ENCODE measurements around the gene GPC6.

Gene GPC6

GRCh38 chr13:93446238-93446637 lies 219.6 kb downstream of the GPC6 start (continued):
- 0 out of 2 replicates have a peak, but pooled peaks have one; percentile 8 for TF ChIP-seq ZFHX2 (tag by site-specific recombination; conservative IDR thresholded peaks at IDR 0.05)
- no peak for TF ChIP-seq ZNF792 (tag by site-specific recombination; IDR thresholded peaks at IDR 0.05)
- no peak for TF ChIP-seq SCRT2 (tag by site-specific recombination; IDR thresholded peaks at IDR 0.05)
- no peak for TF ChIP-seq ZNF302 (tag by site-specific recombination; IDR thresholded peaks at IDR 0.05; ENCODE audit: low read depth)

GRCh38 chr13:93450191-93450621 lies 223.6 kb downstream of the GPC6 start:
- no peaks in the 10 kb centered on the region for H3K36me3 ChIP-seq (ENCODE audit: control insufficient read depth in 2 of 2, insufficient read depth in 1 of 2, low read length in 2 of 2)
- H3K4me1 ChIP-seq (ENCODE audit: control insufficient read depth, insufficient read depth, low read length), result no peaks in the 10 kb centered on the region
- CTCF ChIA-PET, result no interaction called here
- no peak overlapping the region for H3K27ac ChIP-seq (ENCODE audit: extremely low read depth, low read depth, low read length)
- POLR2A ChIA-PET, result no interaction called here
- no peak overlapping the region for H3K4me3 ChIP-seq (ENCODE audit: low read depth, low read length)
- no peaks in the 10 kb centered on the region for H3K9me3 ChIP-seq (ENCODE audit: control insufficient read depth, insufficient read depth, low read depth, low read length)
- TF ChIP-seq WT1 (tag by site-specific recombination; IDR thresholded peaks at IDR 0.05), result peak; percentile 95
- no peak for TF ChIP-seq ZNF768 (tag by site-specific recombination; IDR thresholded peaks at IDR 0.05)
- 0 out of 2 replicates have a peak, but pooled peaks have one; percentile 15 for TF ChIP-seq ZNF558 (tag by site-specific recombination; IDR thresholded peaks at IDR 0.05)
- TF ChIP-seq, protein P1, sequence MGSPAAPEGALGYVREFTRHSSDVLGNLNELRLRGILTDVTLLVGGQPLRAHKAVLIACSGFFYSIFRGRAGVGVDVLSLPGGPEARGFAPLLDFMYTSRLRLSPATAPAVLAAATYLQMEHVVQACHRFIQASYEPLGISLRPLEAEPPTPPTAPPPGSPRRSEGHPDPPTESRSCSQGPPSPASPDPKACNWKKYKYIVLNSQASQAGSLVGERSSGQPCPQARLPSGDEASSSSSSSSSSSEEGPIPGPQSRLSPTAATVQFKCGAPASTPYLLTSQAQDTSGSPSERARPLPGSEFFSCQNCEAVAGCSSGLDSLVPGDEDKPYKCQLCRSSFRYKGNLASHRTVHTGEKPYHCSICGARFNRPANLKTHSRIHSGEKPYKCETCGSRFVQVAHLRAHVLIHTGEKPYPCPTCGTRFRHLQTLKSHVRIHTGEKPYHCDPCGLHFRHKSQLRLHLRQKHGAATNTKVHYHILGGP (tag by site-specific recombination; IDR thresholded peaks at IDR 0.05), result no peak
- peak; percentile 66 for TF ChIP-seq ZBTB17 (tag by site-specific recombination; IDR thresholded peaks at IDR 0.05)
- TF ChIP-seq ZNF776 (tag by site-specific recombination; IDR thresholded peaks at IDR 0.05; ENCODE audit: borderline replicate concordance), result no peak
- TF ChIP-seq ZSCAN5A (tag by site-specific recombination; IDR thresholded peaks at IDR 0.05), result no peak
- TF ChIP-seq, protein P2, sequence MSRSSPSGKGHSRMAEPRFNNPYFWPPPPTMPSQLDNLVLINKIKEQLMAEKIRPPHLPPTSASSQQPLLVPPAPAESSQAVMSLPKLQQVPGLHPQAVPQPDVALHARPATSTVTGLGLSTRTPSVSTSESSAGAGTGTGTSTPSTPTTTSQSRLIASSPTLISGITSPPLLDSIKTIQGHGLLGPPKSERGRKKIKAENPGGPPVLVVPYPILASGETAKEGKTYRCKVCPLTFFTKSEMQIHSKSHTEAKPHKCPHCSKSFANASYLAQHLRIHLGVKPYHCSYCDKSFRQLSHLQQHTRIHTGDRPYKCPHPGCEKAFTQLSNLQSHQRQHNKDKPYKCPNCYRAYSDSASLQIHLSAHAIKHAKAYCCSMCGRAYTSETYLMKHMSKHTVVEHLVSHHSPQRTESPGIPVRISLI (tag by site-specific recombination; IDR thresholded peaks at IDR 0.05), result peak; percentile 25; the same call in 1 of the 2 replicates
- TF ChIP-seq PATZ1 (tag by site-specific recombination; IDR thresholded peaks at IDR 0.05), result no peak
- TF ChIP-seq, protein P3, sequence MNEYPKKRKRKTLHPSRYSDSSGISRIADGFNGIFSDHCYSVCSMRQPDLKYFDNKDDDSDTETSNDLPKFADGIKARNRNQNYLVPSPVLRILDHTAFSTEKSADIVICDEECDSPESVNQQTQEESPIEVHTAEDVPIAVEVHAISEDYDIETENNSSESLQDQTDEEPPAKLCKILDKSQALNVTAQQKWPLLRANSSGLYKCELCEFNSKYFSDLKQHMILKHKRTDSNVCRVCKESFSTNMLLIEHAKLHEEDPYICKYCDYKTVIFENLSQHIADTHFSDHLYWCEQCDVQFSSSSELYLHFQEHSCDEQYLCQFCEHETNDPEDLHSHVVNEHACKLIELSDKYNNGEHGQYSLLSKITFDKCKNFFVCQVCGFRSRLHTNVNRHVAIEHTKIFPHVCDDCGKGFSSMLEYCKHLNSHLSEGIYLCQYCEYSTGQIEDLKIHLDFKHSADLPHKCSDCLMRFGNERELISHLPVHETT (tag by site-specific recombination; IDR thresholded peaks at IDR 0.05), result no peak
- no peak for TF ChIP-seq ZNF248 (tag by site-specific recombination; IDR thresholded peaks at IDR 0.05)
- TF ChIP-seq OSR2 (tag by site-specific recombination; IDR thresholded peaks at IDR 0.05), result peak; percentile 78
- TF ChIP-seq TRIM28 (IDR thresholded peaks at IDR 0.05; ENCODE audit: borderline replicate concordance, low read length), result peak; percentile 36; the same call in 1 of the 2 replicates
- no peak for TF ChIP-seq EGR2 (tag by site-specific recombination; IDR thresholded peaks at IDR 0.05; ENCODE audit: low read depth)
- no peak for TF ChIP-seq ZNF610 (tag by site-specific recombination; IDR thresholded peaks at IDR 0.05; ENCODE audit: borderline replicate concordance)
- no peak for TF ChIP-seq ZBTB48 (tag by site-specific recombination; IDR thresholded peaks at IDR 0.05)
- TF ChIP-seq IKZF3 (tag by site-specific recombination; IDR thresholded peaks at IDR 0.05), result peak; percentile 60
- no peak for TF ChIP-seq ATF2 (tag by site-specific recombination; IDR thresholded peaks at IDR 0.05; ENCODE audit: low read depth)
- TF ChIP-seq OVOL3 (tag by site-specific recombination; IDR thresholded peaks at IDR 0.05), result no peak
- no peak for TF ChIP-seq SETDB1 (IDR thresholded peaks at IDR 0.05; ENCODE audit: insufficient read length, low read length)
- TF ChIP-seq KLF16 (tag by site-specific recombination; IDR thresholded peaks at IDR 0.05), result no peak
- TF ChIP-seq ZNF529 (tag by site-specific recombination; IDR thresholded peaks at IDR 0.05; ENCODE audit: insufficient replicate concordance), result no peak
- no peak for TF ChIP-seq ZNF174 (tag by site-specific recombination; IDR thresholded peaks at IDR 0.05)
- TF ChIP-seq SP3 (tag by site-specific recombination; IDR thresholded peaks at IDR 0.05), result no peak
- no peak for TF ChIP-seq ZNF202 (tag by site-specific recombination; IDR thresholded peaks at IDR 0.05; ENCODE audit: borderline replicate concordance)
- peak; percentile 75; the same call in 1 of the 2 replicates for TF ChIP-seq ZEB2 (tag by site-specific recombination; IDR thresholded peaks at IDR 0.05)
